DOHH2 (cell line): ENCODE measurements around the gene OR4F6.

Source experiments
- H3F3A ChIP-seq: fragments of 200-600 bp; sonication (generic), shearing (Covaris generic); 2 replicates; pipeline ENCODE4 v1.6.0; 2016; ENCODE audit warnings: antibody characterized with exemption, mild to moderate bottlenecking; ENCODE audit not compliant: control insufficient read depth, insufficient read depth
- H3K27ac ChIP-seq: fragments of 200-600 bp; sonication (generic); 2 replicates; pipeline ENCODE4 v1.5.1; 2014; ENCODE audit warnings: low read depth, mild to moderate bottlenecking, low read length, moderate library complexity
- H3K27me3 ChIP-seq: fragments of 200-600 bp; sonication (generic); 2 replicates; pipeline ENCODE4 v1.6.1; 2014; ENCODE audit warnings: mild to moderate bottlenecking, low read length, mixed read lengths; ENCODE audit not compliant: control insufficient read depth
- H3K36me3 ChIP-seq: fragments of 200-600 bp; sonication (generic); 2 replicates; pipeline ENCODE4 v1.6.1; 2014; ENCODE audit warnings: mild to moderate bottlenecking, low read length, moderate library complexity, mixed read lengths; ENCODE audit not compliant: control insufficient read depth
- H3K4me1 ChIP-seq: fragments of 200-600 bp; sonication (generic); 2 replicates; pipeline ENCODE4 v1.6.1; 2014; ENCODE audit warnings: mild to moderate bottlenecking, low read length, mixed read lengths; ENCODE audit not compliant: control insufficient read depth
- H3K4me2 ChIP-seq: fragments of 200-600 bp; sonication (generic); 2 replicates; pipeline ENCODE4 v1.6.0; 2014; ENCODE audit warnings: mild to moderate bottlenecking, low read length, moderate library complexity
- H3K4me3 ChIP-seq: fragments of 200-600 bp; sonication (generic); 2 replicates; pipeline ENCODE4 v1.5.1; 2014; ENCODE audit warnings: mild to moderate bottlenecking, low read length, mixed read lengths
- H3K79me2 ChIP-seq: fragments of 200-600 bp; sonication (generic); 2 replicates; pipeline ENCODE4 v1.6.1; 2014; ENCODE audit warnings: mild to moderate bottlenecking, low read length, mixed read lengths; ENCODE audit not compliant: control insufficient read depth
- H3K9me2 ChIP-seq: fragments of 200-600 bp; sonication (generic); replicated peaks from 2 replicates; pipeline ENCODE4 v1.6.1; 2014; ENCODE audit warnings: mild to moderate bottlenecking, low read length, mixed read lengths; ENCODE audit not compliant: control insufficient read depth
- H3K9me3 ChIP-seq: fragments of 200-600 bp; sonication (generic); 2 replicates; pipeline ENCODE4 v1.6.1; 2014; ENCODE audit warnings: antibody characterized with exemption, low read length, mixed read lengths; ENCODE audit not compliant: control insufficient read depth, insufficient read depth
- H4K20me1 ChIP-seq: fragments of 200-600 bp; sonication (generic); 2 replicates; pipeline ENCODE4 v1.6.0; 2014; ENCODE audit warnings: low read depth, mild to moderate bottlenecking, antibody characterized with exemption, low read length, moderate library complexity; ENCODE audit not compliant: control insufficient read depth, insufficient read depth
- CTCF ChIP-seq: fragments of 200-600 bp; sonication (generic); IDR thresholded peaks from one replicate; pipeline ENCODE4 v1.5.1; 2014; ENCODE audit warnings: antibody characterized with exemption, mild to moderate bottlenecking, low read depth, low read length; ENCODE audit not compliant: poor library complexity, severe bottlenecking
- EZH2phosphoT487 ChIP-seq: fragments of 200-600 bp; sonication (generic); IDR thresholded peaks from 2 replicates; pipeline ENCODE4 v1.6.1; 2017; ENCODE audit warnings: borderline replicate concordance, mild to moderate bottlenecking, antibody characterized with exemption, low read length, moderate library complexity, mixed read lengths

OR4F6 gene

DNA sequence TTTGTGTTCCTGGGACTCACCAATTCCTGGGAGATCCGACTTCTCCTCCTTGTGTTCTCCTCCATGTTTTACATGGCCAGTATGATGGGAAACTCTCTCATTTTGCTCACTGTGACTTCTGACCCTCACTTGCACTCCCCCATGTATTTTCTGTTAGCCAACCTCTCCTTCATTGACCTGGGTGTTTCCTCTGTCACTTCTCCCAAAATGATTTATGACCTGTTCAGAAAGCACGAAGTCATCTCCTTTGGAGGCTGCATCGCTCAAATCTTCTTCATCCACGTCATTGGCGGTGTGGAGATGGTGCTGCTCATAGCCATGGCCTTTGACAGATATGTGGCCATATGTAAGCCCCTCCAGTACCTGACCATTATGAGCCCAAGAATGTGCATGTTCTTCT lies 25.5 kb downstream of the OR4F6 start:
- H3K36me3 ChIP-seq: no peaks in the 10 kb centered on the region
- H3K4me2 ChIP-seq: no peak overlapping the region
- H3K79me2 ChIP-seq: no peaks in the 10 kb centered on the region
- no peak overlapping the region for H3K4me3 ChIP-seq
- TF ChIP-seq CTCF (no peak), EZH2phosphoT487 (no peak)
- no peak overlapping the region for H3K27ac ChIP-seq
- H4K20me1 ChIP-seq: no peaks in the 10 kb centered on the region
- no peaks in the 10 kb centered on the region for H3K4me1 ChIP-seq
- no peaks in the 10 kb centered on the region for H3K27me3 ChIP-seq
- H3K9me3 ChIP-seq: no peaks in the 10 kb centered on the region
- H3F3A ChIP-seq: no peaks in the 10 kb centered on the region
- no peaks in the 10 kb centered on the region for H3K9me2 ChIP-seq

- Histone ChIP-seq H3K4me1 (no peaks in the 10 kb centered on the region), H3K4me2 (no peak overlapping the region), H3K36me3 (no peaks in the 10 kb centered on the region), H3K27me3 (no peaks in the 10 kb centered on the region), H3K27ac (no peak overlapping the region), H3K9me2 (no peaks in the 10 kb centered on the region), H3K79me2 (no peaks in the 10 kb centered on the region), H3F3A (no peaks in the 10 kb centered on the region), H3K9me3 (no peaks in the 10 kb centered on the region), H4K20me1 (no peaks in the 10 kb centered on the region), H3K4me3 (no peak overlapping the region)
- TF ChIP-seq EZH2phosphoT487 (no peak), CTCF (no peak)
Measured at GRCh38 chr15:101841656-101842055, 38.3 kb downstream of the OR4F6 start.

DNA sequence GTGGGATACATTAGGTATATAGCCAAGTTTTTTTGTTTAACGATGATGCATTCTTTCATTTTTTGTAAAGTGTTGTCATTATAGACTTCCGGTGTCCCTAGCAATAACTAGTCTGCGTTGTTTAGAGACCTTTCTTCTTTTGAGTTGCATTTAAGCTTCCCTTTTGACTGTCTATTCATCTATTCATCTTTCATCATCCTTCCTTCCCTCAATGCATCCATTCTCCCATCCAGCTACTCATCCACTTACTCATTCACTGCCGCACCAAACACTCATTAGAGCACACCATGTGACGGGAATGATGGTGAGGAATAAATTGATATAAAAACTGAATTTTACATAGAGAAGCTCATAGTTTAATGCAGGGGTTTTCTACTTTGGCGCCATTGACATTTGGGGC lies 41.6 kb downstream of the OR4F6 start:
- no peak overlapping the region for H3K4me3 ChIP-seq
- no peak for TF ChIP-seq CTCF
- TF ChIP-seq EZH2phosphoT487: no peak
- no peak overlapping the region for H3K27ac ChIP-seq
- H3F3A ChIP-seq: no peaks in the 10 kb centered on the region
- H3K4me1 ChIP-seq: no peaks in the 10 kb centered on the region
- no peak overlapping the region for H3K4me2 ChIP-seq
- H3K27me3 ChIP-seq: no peaks in the 10 kb centered on the region
- H3K36me3 ChIP-seq: no peaks in the 10 kb centered on the region
- no peaks in the 10 kb centered on the region for H4K20me1 ChIP-seq
- H3K9me2 ChIP-seq: no peaks in the 10 kb centered on the region
- H3K9me3 ChIP-seq: no peaks in the 10 kb centered on the region
- no peaks in the 10 kb centered on the region for H3K79me2 ChIP-seq

GRCh38 chr15:101852356-101852755 lies 49.0 kb downstream of the OR4F6 start:
- Histone ChIP-seq H3K79me2 (no peaks in the 10 kb centered on the region), H3K27ac (no peak overlapping the region), H3K9me3 (no peaks in the 10 kb centered on the region), H3K4me3 (no peak overlapping the region), H4K20me1 (no peaks in the 10 kb centered on the region), H3F3A (no peaks in the 10 kb centered on the region), H3K27me3 (peaks cover 5% of the 10 kb centered on the region; the same call in 1 of the 2 replicates), H3K9me2 (no peaks in the 10 kb centered on the region), H3K4me1 (no peaks in the 10 kb centered on the region), H3K36me3 (no peaks in the 10 kb centered on the region), H3K4me2 (no peak overlapping the region)
- TF ChIP-seq CTCF (no peak), EZH2phosphoT487 (no peak)
